GM21423 (cell line): Measurements from ENCODE around the gene MTA3.
"Not testable (repeated sequence)": the region's sequence is repeated elsewhere in the genome, so short reads cannot be mapped to it uniquely, and the experiment has no call there.

Source experiments
- ATAC-seq: cut with Tn5 transposase; IDR thresholded peaks from one replicate; pipeline ENCODE4 v1.9.1; 2021; ENCODE audit warnings: mild to moderate bottlenecking, moderate library complexity; ENCODE audit not compliant: unreplicated experiment

The MTA3 gene

DNA sequence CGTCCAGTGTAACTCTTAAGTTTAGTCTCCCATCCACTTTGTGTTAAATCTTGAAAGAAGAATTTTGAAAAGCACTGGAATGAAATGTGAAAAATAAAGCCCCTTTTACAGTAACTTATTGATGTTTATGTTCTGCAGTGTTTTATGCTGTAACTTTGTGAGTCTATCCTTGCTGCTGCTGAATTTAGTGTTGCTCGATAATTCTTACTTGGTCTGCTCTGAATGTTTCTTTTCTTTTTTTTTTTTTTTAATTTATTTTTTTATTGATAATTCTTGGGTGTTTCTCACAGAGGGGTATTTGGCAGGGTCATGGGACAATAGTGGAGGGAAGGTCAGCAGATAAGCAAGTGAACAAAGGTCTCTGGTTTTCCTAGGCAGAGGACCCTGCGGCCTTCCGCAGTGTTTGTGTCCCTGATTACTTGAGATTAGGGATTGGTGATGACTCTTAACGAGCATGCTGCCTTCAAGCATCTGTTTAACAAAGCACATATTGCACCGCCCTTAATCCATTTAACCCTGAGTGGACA lies 36.0 kb downstream of the MTA3 start:
- not testable (repeated sequence) for ATAC-seq

DNA sequence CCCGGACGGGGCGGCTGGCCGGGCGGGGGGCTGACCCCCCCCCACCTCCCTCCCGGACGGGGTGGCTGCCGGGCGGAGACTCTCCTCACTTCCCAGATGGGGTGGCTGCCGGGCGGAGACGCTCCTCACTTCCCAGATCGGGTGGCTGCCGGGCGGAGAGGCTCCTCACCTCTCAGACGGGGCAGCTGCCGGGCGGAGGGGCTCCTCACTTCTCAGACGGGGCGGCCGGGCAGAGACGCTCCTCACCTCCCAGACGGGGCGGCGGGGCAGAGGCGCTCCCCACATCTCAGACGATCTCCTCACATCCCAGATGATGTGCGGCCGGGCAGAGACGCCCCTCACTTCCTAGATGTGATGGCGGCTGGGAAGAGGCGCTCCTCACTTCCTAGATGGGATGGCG lies 37.7 kb downstream of the MTA3 start:
- not testable (repeated sequence) for ATAC-seq

DNA sequence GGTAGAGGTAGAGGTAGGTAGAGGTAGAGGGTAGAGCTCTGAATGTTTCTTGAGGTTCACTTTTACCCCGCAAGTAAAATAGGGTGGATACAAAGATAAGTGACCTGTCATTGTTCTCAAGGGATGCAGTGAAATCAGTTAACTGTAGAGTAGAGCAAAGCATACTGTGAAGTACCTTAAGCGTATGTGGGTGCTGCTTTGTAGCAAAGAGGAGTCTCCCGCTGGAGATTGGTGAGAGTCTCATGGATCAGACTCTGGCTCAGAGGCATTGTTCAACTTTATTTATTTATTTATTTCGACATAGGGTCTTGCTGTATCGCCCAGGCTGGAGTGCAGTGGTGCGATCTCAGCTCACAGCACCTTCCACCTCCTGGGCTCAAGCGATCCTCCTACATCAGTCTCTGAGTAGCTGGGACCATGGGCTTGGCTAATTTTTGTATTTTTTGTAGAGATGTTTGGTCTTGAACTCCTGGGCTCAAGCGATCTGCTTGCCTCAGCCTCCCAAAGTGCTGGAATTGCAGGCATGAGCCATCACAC lies 38.7 kb downstream of the MTA3 start:
- ATAC-seq, result no peak

DNA sequence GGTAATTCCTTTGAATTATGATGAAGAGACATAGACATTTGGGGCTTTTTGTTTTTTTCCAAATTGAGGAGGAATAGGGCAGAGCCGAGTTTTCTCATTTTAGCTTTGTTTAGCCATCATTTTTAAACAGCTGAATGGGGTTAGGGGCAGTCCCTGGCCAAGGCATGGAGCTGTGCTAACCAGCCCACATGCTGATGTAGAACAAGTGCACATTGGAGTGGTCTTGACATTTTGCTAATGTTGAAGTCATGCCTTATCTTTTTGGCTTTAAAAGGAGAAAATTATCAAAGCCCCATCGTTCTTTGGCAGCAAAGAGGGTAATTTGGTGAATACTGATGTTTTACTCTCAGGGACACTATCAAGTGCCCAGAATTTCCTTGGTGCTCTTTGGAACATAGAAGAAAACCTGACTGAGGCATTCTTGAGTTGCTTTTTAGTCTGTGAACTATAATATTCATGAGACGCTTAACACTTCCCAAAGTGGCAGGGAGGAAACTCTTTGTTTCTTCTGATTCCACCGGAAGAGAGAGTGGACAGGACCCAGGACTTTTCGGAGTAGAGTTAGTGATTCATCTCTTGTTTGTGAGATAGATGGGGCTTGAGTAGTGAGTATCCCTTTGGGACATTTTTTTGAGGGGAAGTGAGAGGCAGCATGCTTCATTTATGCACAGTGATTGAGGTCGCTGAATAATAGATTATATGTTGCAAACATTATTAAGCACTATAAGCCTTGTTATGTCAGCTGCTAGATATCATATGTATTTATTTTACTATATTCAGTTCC lies 45.0 kb downstream of the MTA3 start:
- no peak for ATAC-seq

DNA sequence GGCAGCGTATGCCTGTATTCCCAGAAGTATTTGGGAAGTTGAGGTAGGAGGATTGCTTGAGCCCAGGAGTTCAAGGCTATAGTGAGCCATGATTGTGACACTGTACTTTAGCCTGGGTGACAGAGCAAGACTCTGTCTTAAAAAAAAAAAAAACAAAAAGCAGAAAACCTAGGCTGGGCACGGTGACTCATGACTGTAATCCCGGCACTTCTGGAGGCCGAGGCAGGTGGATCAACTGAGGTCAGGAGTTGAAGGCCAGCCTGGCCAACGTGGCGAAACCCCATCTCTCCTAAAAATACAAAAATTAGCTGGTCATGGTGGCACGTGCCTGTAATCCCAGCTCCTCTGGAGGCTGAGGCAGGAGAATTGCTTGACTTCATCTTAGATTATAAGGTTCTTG lies 46.4 kb downstream of the MTA3 start:
- no peak for ATAC-seq

DNA sequence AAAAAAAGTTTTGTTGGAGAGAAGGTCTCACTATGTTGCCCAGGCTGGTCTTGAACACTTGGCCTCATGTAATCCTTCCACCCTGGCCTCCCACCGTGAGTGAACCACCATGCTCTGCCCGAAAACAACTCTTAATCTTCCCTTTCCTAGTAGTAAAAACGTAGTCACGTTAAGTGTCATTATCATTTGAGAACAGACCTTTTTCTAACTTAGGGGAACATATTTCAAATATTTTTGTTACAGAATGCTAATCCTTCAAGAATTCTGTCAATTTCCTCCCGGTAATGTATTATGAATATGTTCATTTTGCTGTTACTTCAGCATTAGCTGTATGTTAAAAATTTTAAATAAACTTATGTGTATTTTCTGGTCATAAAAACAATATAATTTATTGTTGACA lies 49.7 kb downstream of the MTA3 start:
- ATAC-seq, result no peak

DNA sequence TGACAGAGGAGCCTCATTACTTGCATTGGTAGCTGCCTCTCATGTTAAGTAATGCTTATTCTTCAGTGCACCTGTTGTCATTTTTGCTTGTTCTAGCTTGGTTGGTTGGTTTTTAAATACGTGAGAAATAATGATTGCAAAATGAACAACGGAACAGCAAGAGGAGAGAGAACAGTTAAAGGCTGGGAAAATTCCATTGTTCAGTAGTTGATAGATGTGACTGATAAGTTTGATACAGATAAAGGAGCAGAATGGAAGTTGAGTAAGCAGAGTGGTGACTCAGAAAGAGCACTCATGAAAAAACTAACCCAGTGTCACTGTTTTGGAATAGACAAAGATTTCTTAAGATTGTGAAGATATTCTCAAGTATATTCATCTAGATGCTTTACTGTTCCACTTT lies 50.5 kb downstream of the MTA3 start:
- no peak for ATAC-seq

DNA sequence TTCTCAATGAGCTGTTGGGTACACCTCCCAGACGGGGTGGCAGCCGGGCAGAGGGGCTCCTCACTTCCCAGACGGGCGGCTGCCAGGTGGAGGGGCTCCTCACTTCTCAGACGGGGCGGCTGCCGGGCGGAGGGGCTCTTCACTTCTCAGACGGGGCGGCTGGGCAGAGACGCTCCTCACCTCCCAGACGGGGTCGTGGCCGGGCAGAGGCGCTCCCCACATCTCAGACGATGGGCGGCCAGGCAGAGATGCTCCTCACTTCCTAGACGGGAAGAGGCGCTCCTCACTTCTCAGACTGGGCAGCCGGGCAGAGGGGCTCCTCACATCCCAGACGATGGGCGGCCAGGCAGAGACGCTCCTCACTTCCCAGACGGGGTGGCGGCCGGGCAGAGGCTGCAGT lies 53.2 kb downstream of the MTA3 start:
- ATAC-seq, result not testable (repeated sequence)

DNA sequence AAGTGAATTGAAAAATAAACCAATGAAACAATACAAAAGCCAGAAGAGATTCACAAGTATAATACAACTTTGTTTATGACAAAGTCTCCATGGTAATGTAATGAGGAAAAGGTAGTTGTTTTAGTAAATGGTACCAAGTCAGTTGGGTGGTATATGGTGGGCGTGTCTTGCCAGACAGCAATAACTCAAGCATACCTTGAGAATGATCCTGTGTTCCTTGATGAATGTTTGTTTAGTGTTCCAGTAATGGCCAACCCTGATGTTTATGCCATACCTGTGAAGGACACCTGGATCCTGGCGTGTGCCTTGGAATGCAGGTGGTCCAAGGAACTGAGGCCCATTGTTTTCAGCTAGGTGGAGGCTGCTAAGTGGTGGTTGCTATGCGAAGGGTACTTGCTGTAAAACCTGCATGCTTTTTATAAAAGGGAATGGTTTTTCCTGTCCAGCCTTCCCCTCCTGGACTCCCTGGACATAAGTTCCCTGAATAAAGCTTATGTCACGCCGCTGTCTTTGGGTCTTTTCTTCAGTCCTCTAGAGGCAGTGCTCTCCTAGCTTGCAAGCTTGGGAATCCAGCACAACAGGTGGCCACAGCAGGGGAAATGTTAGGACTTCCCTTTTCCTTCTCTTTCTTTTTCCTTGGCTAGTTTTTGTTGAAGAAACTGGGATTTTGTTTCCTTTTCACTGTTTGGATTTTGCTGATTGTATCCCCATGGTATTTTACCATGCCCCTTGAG lies 54.7 kb downstream of the MTA3 start:
- ATAC-seq, result no peak

DNA sequence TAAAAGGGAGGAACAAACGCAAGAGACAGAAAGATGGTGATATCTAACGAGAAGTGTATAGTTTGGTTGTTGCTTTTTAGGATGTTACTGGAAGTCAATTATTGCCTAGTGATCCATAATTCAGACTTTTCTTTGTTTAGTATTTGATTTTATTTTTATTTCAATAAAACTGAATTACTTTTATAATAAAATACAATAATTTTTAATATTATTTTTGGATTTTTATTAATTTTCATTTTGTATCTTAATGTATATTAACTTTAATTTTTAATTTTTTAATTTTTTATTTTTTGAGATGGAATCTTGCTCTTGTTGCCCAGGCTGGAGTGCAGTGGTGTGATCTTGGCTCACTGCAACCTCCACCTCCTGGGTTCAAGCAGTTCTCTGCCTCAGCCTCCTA lies 55.6 kb downstream of the MTA3 start:
- no peak for ATAC-seq

DNA sequence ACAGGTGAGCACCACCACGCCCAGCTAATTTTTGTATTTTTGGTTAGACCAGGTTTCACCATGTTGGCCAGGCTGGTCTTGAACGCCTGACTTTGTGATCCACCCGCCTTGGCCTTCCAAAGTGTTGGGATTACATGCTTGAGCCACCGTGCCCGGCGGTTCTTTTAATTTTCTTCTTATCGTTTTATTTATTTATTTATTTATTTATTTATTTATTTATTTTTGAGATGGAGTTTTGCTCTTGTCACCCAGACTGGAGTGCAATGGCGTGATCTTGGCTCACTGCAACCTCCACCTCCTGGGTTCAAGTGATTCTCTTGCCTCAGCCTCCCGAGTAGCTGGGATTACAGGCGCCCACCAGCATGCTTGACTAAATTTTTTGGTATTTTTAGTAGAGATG lies 59.6 kb downstream of the MTA3 start:
- ATAC-seq, result not testable (repeated sequence)

DNA sequence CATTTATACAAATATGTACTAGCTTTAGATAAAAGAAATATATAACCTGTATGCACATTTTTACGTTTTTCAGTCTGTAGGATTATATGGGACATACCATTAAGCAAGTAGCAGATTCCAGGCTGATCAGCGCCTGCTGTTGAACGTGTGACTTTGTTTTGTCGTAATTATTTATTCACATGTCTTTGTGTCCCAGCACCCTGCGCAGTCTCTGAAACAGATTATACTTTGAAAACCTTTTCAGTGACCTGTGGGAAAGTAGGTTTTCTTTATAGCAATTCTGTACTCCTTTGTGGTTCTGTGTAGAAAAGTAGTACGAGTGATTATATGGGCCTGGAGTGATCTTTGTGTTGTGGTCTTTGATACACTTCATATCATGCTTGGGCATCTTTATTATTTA lies 68.5 kb downstream of the MTA3 start:
- ATAC-seq, result no peak

DNA sequence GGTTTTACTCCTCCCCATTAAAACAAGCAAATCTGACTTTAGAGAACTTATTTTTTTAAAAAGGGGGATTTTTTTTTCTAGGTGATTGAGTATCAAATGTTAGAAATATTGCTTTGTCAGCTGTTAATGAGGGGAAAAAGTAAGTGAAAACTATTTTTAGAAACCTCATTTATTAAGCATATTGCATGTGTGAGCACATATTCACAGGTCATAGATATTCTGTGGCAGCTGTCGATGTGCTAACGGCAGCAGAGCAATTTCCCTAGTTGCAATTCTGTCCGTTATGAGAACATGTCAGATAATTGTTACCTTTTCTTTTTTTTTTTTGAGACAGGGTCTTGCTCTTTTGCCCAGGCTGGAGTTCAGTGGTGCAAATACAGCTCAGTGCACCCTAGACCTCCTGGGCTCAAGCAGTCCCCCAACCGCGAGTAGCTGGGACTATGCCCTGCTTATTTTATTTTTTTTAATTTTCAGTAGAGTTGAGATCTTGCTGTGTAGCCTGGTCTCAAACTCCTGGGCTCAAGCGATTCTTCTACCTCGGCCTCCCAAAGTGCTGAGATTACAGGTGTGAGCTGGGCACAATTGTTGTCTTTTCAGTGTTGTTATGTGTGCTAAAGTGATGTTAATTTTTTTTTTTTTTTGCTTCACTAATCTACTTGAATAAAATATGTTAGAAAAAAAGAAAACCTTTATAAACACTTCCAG lies 69.8 kb downstream of the MTA3 start:
- ATAC-seq, result no peak

DNA sequence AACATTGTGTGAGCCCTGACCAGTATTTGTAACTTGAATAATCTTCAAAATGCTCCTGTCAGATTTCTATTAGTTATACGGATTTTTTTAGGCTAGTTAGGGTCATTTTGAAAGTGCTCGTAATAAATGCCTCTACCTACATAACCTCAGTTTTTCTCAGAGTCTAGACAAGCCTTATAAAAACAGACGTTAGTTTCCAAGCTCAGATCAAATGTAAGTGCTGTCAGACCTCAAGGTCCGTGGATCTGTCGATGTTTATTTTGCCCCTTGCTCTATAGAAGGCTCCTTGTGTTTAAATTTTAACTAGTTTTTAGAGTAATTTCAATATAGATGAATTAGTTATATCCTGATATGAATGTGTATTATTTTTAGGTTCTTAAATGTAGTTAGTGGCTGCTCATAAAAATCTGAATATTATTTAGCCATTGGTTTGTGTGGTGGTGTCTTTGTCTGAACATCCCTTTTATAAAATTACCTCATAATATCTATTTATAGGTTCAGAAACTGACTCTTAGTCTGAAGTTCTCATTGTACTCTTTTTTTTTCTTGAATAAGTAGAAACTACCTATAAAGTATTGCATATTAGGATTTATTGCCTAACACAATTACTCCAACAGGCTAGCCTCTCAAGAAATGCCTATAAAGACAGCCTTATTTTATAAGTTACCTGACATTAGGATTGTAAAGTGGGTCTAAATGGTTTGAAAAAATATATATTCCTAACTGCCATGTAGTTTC lies 71.1 kb downstream of the MTA3 start:
- no peak for ATAC-seq

DNA sequence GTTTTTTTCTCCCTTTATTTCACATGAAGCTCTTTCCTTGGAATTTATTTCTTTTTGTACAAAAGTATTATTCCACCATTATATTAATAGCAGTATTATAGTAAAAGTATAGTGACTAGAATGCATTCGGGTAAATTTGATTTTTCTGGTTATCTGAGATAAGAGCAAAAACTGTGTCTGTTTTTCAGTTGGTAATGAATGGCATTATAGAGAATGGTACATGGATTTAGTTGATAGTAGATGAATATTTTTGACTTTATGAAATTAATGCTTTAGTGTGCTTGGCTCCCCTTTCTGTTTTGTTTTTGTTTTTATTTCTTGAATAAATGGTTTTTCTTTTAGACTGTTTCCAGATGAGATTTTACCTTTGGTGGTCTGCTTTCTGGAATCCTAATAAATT lies 71.8 kb downstream of the MTA3 start:
- no peak for ATAC-seq

DNA sequence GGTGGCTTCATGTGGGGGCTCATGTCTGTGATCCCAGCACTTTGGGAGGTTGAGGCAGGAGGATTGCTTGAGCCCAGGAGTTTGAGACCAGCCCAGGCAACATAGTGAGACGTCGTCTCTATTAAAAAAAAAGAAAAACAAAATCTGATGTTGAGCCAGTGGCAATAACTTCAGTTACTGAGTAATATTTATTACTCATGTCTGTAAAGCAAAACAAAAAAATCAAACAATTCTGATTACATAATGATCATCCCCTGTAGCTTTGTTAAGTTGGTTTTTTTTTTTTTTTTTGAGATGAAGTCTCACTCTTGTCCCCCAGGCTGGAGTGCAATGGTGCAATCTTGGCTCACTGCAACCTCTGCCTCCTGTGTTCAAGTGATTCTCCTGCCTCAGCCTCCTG lies 73.9 kb downstream of the MTA3 start:
- ATAC-seq, result not testable (repeated sequence)

DNA sequence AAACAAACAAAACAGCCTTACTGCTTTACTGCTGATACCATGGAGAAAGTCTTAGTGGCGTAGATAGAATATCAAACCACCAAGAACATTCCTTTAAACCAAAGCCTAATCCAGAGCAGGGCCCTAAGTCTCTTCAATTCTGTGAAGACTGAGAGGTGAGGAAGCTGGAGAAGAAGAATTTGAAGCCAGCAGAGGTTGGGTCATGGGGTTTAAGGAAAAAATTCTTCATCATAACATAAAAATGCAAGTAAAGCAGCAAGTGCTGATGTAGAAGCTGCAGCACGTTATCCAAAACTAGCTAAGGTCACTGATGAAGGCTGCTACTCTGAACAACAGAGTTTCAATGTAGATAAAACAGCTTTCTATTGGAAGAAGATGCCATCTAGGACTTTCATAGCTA lies 77.1 kb downstream of the MTA3 start:
- ATAC-seq, result no peak

DNA sequence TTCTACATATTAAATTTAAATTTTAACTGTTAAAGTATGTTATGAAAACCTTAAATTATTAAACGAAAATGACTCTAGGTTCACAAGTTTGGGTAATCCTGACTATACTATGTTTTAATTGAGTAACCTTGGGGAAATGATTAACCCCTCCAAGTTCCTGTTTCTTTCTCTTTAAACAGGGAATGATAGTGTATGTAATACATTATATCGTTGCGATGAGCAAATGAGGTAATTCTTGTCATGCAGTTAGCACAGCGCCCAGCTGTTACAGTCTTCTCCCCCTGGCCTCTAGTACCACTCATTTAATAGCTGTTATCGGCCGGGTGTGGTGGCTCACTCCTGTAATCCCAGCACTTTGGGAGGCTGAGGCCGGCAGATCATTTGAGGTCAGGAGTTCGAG lies 80.4 kb downstream of the MTA3 start:
- ATAC-seq, result no peak

DNA sequence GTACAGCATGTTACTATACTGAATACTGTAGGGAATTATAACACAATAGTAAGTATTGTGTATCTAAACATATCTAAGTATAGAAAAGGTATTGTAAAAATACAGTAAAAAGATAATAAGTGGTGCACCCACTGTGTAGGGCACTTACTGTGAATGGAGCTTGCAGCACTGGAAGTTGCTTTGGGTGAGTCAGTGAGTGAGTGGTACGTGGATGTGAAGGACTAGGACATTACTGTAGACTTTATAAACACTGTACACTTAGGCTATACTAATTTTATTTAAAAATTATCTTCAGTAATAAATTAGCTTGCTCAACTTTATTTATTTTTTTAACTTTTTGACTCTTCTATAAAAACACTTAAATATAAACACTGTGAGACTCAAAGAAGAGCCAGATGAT lies 82.6 kb downstream of the MTA3 start:
- no peak for ATAC-seq

DNA sequence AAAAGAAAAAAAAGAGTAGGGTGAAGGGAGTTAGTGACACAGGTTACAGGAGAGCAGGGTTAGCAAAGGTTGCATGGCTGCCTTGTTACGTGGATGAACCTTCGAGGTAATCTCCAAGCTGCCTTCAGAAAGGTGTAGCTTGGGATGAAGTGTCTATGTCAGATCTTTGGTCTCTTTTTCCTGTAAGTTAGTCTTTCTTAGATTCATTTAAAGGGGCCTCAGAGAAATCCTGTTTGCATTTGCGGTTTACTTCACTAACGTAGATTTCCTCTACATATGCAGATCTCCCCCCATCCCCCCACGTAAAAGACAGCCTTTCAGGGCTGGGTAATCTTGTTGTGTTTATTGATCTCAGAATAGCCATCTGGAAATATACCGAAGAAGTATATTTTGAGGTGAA lies 83.7 kb downstream of the MTA3 start:
- no peak for ATAC-seq

DNA sequence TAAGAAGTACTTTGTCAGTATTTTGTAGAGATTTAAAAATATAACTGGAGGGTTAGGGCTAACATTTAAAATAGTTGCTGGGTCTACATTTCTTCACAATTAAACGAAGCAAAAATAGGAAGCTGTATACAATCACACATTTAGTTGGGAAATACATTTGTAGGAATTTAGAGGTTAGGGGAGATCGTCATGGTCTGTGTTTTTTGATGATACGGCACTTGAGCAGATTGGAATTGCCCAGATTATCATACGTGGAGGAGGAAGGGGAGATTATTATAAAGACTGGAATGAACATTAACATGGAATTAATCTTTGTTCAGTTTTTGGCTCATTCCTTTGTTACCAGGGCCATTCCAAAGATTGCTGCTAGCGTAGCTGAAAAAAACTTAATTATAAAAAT lies 84.6 kb downstream of the MTA3 start:
- ATAC-seq, result no peak
